Hematopoietic multipotent progenitor cell treated with erythropoietin and hydrocortisone succinate and interleukin-3 and kit ligand, for 6 days (in vitro differentiated cells): ENCODE results near the gene NR4A2.
"Not testable (repeated sequence)": the region's sequence is repeated elsewhere in the genome, so short reads cannot be mapped to it uniquely, and the experiment has no call there.

Experiments used
- DNase-seq: peaks from one replicate; pipeline ENCODE4 v3.0.0-alpha.2; 2015

Gene NR4A2

DNA sequence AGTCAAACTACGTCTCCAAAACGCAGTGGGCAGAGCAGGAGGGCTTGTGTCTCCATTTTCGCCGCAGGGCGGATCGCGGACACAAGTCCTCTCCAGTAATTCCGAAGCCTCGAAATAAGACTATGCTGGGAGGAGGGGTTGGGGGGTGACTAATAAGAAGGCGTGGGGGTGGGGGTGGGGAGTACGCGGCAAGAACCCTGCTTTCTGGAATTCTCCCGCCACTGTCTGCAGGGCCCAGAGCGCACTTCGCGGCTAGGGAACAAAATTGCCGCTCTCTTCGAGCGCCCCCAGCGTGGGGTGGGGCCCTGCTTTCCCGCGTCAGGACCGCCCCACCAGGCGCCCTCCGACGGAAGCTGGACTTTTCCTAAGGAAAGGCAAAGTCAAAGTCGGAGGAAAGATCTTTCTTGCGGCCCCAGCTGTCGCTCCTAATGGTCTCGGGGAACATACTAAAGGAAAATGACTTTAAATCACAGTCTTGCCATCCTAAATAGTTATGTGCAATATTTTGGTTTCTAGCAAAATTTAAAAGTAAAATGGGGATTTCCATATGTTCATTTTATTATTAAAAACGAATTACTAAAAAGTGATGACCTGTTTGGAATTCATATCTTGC is 11.9 kb downstream of the NR4A2 start:
- no peak for DNase-seq

DNA sequence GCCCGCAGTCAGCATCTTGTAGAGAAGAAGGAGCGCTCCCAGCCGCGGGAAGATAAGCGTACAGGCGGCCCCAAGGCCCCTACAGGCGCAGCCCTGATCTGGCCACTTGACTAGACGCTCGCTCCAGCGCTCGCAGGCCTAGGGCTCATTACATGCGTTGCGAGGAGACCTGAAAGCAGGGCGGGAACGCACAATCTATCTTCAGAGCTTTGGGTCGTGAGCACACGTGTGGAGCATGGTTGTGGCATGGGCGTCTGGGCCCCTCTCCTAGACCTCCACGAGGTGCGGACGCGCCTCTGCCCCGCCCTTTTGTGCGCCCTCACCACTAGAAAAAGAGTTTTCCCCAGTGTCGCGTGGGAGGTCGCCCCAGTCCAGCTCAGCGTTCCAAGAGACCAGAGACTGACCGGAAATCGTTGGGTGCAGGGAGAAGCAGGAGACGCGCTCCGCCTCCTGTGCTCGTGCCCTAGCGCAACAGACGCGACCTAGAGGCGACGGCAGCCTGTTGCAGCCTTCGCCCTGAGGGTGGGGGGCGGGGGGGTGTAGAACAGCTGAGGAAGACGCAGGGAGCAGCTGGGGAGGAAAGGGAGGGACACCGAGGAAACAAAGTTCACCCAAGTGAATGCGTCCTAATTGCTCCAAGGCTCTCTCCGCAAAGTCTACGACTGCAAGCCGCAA is 12.6 kb downstream of the NR4A2 start:
- DNase-seq, result peak; percentile 47

DNA sequence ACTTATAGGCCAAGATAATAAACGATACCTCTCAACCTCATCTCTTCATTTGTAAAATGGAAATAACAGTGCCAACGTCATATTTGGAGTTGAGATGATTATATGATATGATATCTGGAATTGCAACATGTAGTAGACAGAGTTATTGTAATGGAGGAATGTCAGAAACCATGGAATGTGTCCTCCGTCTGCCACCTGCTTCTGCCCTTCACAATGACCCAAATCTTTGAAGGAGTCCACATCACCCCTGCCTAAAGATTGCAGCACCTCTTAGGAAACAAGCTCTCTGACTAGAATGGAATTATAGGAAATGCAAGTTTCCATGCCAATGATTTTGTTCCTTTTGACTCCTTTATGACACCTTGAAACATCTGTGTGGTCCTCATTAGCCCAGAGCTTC is 14.9 kb downstream of the NR4A2 start:
- no peak for DNase-seq

DNA sequence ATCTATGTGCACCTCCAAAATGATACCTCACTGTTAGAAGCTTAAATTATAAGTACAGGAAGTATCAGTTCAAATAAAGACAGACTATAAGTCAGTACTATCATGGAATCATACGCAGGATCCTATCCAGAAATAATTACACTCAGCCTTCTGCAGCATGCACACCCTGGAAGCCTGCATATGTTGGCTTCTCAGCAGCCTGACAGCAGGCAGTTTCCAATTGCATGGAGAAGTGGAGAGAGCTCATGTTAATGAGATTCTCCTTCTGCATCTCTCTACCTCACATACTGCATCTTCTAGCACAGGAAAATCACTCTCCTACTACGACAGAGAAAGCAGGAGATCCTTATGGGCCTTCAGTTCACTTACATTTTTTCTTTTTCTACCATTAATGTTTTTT is 20.5 kb downstream of the NR4A2 start:
- no peak for DNase-seq

DNA sequence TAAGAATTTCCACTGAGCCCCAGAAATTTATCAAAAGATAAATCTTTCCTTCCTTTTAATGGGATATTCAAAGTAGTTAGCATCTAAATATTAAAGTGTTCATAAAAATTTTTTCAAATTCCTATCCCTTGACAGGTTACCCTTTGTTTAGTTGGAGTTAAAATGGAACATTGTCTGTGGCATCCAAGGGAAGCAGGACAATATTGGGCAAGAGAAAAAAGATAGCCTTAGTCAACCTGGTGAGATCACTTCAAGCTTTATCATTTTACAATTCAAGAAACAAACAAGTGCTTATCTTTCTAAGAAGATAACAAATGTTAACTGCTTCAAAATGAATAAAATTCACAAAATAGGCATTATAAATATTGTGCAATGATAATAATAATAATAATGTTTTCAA is 21.7 kb downstream of the NR4A2 start:
- no peak for DNase-seq

DNA sequence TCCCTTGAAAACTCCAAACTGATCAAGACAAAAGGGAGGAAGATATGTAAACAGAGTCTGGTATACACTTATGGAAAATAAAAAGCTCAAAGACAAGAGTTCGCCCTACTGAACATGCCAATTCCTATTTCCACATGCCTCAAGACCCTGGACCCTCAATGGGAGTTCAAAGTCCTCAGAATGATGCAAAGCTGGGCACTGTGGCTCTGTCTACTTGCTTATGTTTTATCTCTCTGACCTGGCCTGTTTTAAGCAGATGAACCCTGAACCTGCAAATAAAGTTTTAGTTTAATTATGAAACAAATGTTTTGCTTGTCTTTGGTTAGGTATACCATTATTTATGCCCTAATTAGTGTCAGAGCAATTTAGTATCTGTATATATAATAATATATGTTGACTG is 22.6 kb downstream of the NR4A2 start:
- DNase-seq, result no peak

DNA sequence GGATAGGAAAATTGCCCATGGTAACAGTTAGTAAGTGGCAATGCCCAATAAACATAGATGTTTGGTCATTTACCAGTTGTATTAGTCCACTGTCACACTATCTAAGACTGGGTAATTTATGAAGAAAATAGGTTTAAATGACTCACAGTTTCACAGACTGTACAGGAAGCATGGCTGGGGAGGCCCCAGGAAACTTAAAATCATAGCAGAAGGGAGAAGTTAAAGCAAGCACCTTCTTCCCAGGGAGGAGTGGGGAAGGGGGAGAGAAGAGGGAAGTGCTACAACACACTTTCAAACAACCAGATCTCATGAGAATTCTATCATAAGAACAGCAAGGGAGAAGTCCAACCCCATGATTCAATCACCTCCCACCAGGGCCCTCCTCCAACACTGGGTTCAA is 23.4 kb downstream of the NR4A2 start:
- DNase-seq, result no peak

DNA sequence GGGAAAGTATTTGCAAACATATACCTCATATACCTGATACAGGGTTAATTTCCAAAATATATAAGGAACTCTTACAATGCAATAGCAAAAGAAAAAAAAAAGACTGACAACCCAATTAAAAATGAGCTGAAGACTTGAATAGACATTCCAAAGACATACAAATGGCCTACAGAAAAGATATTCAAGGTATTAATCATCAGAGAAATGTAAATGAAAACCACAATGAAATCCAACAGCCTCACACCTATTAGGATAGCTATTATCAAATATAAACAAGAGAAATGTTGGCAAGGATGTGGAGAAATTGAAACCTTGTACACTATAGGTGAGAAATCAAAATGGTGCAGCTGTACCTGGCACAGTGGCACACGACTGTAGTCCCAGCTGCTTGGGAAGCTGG is 25.7 kb downstream of the NR4A2 start:
- DNase-seq, result no peak

DNA sequence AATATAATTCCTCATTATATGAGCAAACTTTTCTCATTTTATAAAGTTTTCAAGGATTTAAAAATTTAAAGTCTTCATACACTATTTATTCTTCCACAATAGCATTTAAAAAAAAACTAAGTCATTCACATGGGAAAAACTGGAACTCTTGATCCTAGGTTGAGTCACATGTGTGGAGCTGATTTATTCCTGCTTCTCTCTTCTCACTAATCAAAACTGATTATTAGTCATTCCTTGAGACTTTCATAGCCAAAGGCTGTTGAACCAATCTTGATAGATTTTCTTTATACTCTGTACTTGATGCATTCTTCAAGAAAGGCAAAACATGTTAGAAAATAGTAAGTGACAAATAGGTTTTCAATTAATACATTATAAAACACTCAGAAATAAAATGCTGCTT is 27.4 kb downstream of the NR4A2 start:
- no peak for DNase-seq

DNA sequence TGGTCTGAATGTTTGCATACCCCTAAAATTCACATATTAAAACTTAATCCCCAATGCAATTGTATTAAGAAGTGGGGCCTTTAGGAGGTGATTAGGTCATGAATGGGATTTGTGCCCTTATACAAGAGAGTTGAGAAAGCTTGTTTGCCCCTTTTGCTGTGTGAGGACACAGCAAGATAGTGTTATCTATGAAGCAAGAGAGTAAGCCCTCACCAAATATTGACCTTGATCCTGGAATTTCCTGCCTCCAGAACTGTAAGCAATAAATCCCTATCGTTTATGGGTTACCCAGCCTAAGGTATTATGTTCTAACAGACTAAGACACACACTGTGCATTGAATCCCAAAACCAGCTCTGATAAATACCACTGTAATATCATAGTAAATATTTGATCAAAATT is 32.2 kb downstream of the NR4A2 start:
- DNase-seq, result no peak

DNA sequence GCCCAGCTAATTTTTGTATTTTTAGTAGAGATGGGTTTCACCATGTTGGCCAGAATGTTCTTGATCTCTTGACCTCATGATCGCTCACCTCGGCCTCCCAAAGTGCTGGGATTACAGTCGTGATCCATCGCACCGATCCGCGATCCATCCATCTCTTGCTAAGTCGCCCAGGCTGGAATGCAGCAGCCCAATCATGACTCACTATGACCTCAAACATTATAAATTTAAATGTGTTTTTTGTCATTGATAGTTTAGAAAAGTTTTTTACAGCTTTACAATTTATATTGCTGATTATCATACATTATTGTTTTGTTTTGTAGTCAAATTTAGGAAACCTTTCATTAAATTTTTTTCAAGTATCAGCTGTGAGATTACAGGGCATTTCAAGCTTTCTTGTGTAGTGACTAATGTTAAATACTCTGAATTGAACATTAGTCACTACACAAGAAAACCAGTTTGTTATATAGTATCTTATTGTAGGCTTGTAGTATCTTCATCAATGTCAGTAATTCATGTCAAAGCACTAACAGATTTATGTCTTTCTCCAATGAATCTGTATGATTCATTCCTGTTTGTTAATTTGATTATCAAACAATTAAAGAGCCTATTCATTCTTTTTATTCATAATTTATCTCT is 37.5 kb downstream of the NR4A2 start:
- no peak for DNase-seq

DNA sequence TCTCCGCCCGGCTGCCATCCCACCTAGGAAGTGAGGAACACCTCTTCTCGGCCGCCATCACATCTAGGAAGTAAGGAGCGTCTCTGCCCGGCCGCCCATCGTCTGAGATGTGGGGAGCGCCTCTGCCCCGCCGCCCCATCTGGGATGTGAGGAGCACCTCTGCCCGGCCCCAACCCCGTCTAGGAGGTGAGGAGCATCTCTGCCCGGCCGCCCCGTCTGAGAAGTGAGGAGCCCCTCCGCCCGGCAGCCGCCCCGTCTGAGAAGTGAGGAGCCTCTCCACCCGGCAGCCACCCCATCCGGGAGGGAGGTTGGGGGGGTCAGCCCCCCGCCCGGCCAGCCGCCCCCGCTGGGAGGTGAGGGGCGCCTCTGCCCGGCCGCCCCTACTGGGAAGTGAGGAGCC is 39.1 kb downstream of the NR4A2 start:
- not testable (repeated sequence) for DNase-seq

DNA sequence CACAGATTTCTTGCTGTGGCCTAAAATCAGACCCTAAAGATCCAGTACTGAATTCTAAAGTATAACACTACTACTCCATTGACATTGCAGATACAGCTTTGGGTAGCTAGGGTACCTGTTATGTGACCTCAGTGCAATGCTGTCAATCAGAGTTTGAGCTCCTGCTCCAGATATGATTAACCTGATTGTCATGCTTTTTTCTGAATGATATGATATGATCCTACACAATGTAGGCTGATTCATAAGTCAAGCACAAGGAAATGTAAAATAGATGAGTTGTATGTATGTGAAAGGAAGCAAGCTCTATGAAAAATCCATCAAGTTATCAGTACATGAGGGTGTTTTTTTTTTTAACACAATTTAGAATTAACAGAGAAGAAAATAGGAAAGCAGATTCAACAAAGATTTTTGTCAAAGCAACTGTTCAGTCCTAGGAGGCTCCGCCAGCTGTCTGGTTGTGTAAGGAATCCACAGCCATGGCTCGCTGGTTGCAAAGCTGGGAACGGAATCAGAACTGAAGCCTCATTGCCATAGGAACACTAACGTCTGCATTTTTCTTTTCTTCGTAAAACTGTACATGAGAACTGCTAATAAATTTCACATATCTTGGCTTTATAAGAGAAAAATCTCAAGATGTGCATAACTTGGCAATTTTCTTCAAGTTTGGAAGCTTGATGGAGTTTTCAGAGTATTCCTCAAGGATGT is 52.9 kb downstream of the NR4A2 start:
- DNase-seq, result no peak
